ENCODE results near the gene UTS2R.
"Not testable (repeated sequence)": the region's sequence is repeated elsewhere in the genome, so short reads cannot be mapped to it uniquely, and the experiment has no call there.

Gene UTS2R

DNA sequence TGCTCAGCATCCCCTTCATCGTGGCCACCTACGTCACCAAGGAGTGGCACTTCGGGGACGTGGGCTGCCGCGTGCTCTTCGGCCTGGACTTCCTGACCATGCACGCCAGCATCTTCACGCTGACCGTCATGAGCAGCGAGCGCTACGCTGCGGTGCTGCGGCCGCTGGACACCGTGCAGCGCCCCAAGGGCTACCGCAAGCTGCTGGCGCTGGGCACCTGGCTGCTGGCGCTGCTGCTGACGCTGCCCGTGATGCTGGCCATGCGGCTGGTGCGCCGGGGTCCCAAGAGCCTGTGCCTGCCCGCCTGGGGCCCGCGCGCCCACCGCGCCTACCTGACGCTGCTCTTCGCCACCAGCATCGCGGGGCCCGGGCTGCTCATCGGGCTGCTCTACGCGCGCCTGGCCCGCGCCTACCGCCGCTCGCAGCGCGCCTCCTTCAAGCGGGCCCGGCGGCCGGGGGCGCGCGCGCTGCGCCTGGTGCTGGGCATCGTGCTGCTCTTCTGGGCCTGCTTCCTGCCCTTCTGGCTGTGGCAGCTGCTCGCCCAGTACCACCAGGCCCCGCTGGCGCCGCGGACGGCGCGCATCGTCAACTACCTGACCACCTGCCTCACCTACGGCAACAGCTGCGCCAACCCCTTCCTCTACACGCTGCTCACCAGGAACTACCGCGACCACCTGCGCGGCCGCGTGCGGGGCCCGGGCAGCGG is 3.2 kb downstream of the UTS2R start:
- Histone ChIP-seq H3K14ac (ENCODE audit: low read length) (peak overlapping the region; percentile 71), H3K4me1 (ENCODE audit: control insufficient read depth in 2 of 2, insufficient read depth in 1 of 2, low read depth in 1 of 2, low read length in 2 of 2) (peaks cover 10 to 16% of the 10 kb centered on the region in 2 donors), H2BK120ac (ENCODE audit: low read depth, low read length) (no peak overlapping the region), H3K9me3 (replicated peaks in 1 of 2; ENCODE audit: control insufficient read depth in 2 of 2, insufficient read depth in 1 of 2, low read depth in 1 of 2, low read length in 2 of 2) (peaks cover 0 to 5% of the 10 kb centered on the region in 2 donors), H3K4ac (ENCODE audit: low read length) (no peak overlapping the region), H3K18ac (ENCODE audit: low read length) (peak overlapping the region; percentile 57), H2BK5ac (ENCODE audit: low read length) (no peak overlapping the region), H2AK5ac (ENCODE audit: low read depth, low read length) (peak overlapping the region; percentile 99), H3K4me3 (ENCODE audit: low read length in 2 of 2) (no peak overlapping the region), H3K36me3 (replicated peaks in 1 of 2; ENCODE audit: control insufficient read depth in 2 of 2, insufficient read depth in 2 of 2, low read length in 2 of 2) (no peaks in the 10 kb centered on the region), H3K4me2 (ENCODE audit: insufficient read depth, low read length, poor library complexity, severe bottlenecking) (no peak overlapping the region), H3K27me3 (ENCODE audit: control insufficient read depth in 3 of 3, insufficient read depth in 3 of 3, low read depth in 1 of 3, low read length in 3 of 3) (peaks cover 6 to 39% (median 32%) of the 10 kb centered on the region in 3 experiments), H2BK12ac (ENCODE audit: low read length) (peak overlapping the region; percentile 84), H4K91ac (ENCODE audit: low read depth, low read length, poor library complexity) (no peak overlapping the region), H3K9ac (ENCODE audit: low read depth, low read length, poor library complexity) (no peak overlapping the region), H2BK15ac (ENCODE audit: low read length) (peak overlapping the region; percentile 98), H3K79me1 (ENCODE audit: low read depth, low read length) (peaks cover 8% of the 10 kb centered on the region), H3K27ac (replicated peaks; ENCODE audit: low read length) (no peak overlapping the region), H2AFZ (ENCODE audit: low read length) (no peak overlapping the region), H3K23ac (ENCODE audit: low read depth, low read length, poor library complexity) (peak overlapping the region; percentile 91), H4K8ac (ENCODE audit: low read depth, low read length) (no peak overlapping the region)
- DNase-seq (ENCODE audit: low spot score): no peak
- no CpG with 5 or more reads among the region's 79 CpGs for WGBS, 2 donors (ENCODE audit: extremely low coverage in 2 of 2, insufficient read length in 2 of 2, insufficient replicate concordance in 1 of 2)

DNA sequence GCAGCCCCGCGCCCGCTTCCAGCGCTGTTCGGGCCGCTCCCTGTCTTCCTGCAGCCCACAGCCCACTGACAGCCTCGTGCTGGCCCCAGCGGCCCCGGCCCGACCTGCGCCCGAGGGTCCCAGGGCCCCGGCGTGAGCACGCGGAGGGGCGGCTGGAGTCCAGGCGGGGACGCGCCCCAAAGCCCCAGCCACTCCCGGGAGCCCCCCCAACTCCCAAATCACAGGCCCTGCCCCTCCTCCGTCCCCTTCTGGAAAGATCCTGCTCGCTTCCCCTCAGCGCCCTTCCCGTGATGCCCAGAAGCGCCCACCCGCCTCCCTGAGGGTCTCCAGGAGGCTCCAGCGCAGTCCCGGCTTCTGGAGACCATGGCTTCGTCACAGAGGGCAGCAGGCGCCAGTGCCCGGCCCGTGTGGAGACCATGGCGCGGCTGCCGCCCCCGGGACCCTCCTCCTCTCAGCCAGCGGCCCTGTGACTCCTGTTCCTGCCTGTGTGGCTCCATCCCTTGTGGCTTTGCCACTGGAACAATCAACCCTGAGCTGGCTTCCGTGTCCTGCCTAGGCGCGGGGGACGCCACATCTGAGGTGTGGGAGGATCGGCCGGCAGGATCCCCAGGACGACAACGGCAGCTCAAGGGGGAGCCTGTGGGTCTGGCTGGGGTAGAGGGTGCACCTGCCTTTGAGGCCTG is 3.9 kb downstream of the UTS2R start:
- no peak for DNase-seq (ENCODE audit: low spot score)
- H3K9me3 ChIP-seq (replicated peaks in 1 of 2; ENCODE audit: control insufficient read depth in 2 of 2, insufficient read depth in 1 of 2, low read depth in 1 of 2, low read length in 2 of 2): peaks cover 0 to 5% of the 10 kb centered on the region in 2 donors
- peak overlapping the region; percentile 30 for H4K91ac ChIP-seq (ENCODE audit: low read depth, low read length, poor library complexity)
- no peak overlapping the region for H3K27ac ChIP-seq (replicated peaks; ENCODE audit: low read length)
- no peak overlapping the region for H2BK120ac ChIP-seq (ENCODE audit: low read depth, low read length)
- H3K4me3 ChIP-seq (ENCODE audit: low read length in 2 of 2): no peak overlapping the region
- peaks cover 6 to 36% (median 27%) of the 10 kb centered on the region in 3 experiments for H3K27me3 ChIP-seq (ENCODE audit: control insufficient read depth in 3 of 3, insufficient read depth in 3 of 3, low read depth in 1 of 3, low read length in 3 of 3)
- H3K18ac ChIP-seq (ENCODE audit: low read length): peak overlapping the region; percentile 74
- peak overlapping the region; percentile 66 for H3K4ac ChIP-seq (ENCODE audit: low read length)
- H3K79me1 ChIP-seq (ENCODE audit: low read depth, low read length): peaks cover 8% of the 10 kb centered on the region
- H2BK5ac ChIP-seq (ENCODE audit: low read length): no peak overlapping the region
- no peak overlapping the region for H3K4me2 ChIP-seq (ENCODE audit: insufficient read depth, low read length, poor library complexity, severe bottlenecking)
- H4K8ac ChIP-seq (ENCODE audit: low read depth, low read length): no peak overlapping the region
- no peak overlapping the region for H3K9ac ChIP-seq (ENCODE audit: low read depth, low read length, poor library complexity)
- H2BK15ac ChIP-seq (ENCODE audit: low read length): peak overlapping the region; percentile 98
- WGBS, 2 donors (ENCODE audit: extremely low coverage in 2 of 2, insufficient read length in 2 of 2, insufficient replicate concordance in 1 of 2): no CpG with 5 or more reads among the region's 46 CpGs
- H3K4me1 ChIP-seq (ENCODE audit: control insufficient read depth in 2 of 2, insufficient read depth in 1 of 2, low read depth in 1 of 2, low read length in 2 of 2): peaks cover 10 to 16% of the 10 kb centered on the region in 2 donors
- peak overlapping the region; percentile 38 for H3K14ac ChIP-seq (ENCODE audit: low read length)
- peak overlapping the region; percentile 99 for H2AK5ac ChIP-seq (ENCODE audit: low read depth, low read length)
- peak overlapping the region; percentile 98 for H2BK12ac ChIP-seq (ENCODE audit: low read length)
- no peaks in the 10 kb centered on the region for H3K36me3 ChIP-seq (replicated peaks in 1 of 2; ENCODE audit: control insufficient read depth in 2 of 2, insufficient read depth in 2 of 2, low read length in 2 of 2)
- no peak overlapping the region for H2AFZ ChIP-seq (ENCODE audit: low read length)
- H3K23ac ChIP-seq (ENCODE audit: low read depth, low read length, poor library complexity): peak overlapping the region; percentile 65

DNA sequence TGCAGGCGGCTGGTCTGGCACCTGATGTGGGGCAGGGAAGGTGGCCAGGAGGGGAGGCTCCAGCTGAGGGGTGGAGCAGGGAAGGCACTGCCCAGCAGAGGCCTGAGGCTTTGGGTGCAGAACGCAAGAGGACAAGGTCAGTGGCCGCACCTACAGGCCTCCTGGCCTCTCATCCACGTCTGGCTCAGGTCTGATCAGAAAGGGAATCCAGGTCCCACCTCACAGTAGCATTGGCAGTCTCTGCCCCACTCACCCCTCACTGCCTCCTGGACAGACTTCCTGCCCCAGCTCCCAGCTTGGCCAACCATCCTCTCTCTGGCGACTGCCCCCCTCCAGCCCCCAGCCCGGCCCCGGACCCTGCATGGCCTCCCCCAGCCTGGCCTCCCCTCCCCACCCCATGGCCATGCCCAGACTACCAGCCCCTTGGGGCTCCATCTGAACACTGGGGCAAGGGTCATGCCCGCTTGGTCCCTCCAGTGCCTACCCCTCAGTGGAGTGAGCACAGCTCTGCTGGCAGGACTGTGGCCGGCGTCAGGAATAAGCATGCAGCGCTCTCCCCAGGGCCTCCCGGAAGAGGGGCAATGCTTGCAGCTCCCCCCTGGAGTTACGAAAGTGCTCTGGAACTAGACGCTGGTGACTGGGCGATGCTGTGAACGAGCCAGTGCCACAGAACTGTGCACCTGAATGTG is 4.6 kb downstream of the UTS2R start:
- Histone ChIP-seq H2BK120ac (ENCODE audit: low read depth, low read length) (no peak overlapping the region), H3K27ac (replicated peaks; ENCODE audit: low read length) (no peak overlapping the region), H3K14ac (ENCODE audit: low read length) (no peak overlapping the region), H4K91ac (ENCODE audit: low read depth, low read length, poor library complexity) (no peak overlapping the region), H3K27me3 (ENCODE audit: control insufficient read depth in 3 of 3, insufficient read depth in 3 of 3, low read depth in 1 of 3, low read length in 3 of 3) (peaks cover 3 to 30% (median 20%) of the 10 kb centered on the region in 3 experiments), H2BK15ac (ENCODE audit: low read length) (peak overlapping the region; percentile 92), H4K8ac (ENCODE audit: low read depth, low read length) (no peak overlapping the region), H2AK5ac (ENCODE audit: low read depth, low read length) (peak overlapping the region; percentile 99), H3K4me2 (ENCODE audit: insufficient read depth, low read length, poor library complexity, severe bottlenecking) (no peak overlapping the region), H3K4ac (ENCODE audit: low read length) (peak overlapping the region; percentile 66), H3K4me3 (ENCODE audit: low read length in 2 of 2) (no peak overlapping the region), H3K18ac (ENCODE audit: low read length) (peak overlapping the region; percentile 74), H3K9ac (ENCODE audit: low read depth, low read length, poor library complexity) (no peak overlapping the region), H3K36me3 (replicated peaks in 1 of 2; ENCODE audit: control insufficient read depth in 2 of 2, insufficient read depth in 2 of 2, low read length in 2 of 2) (no peaks in the 10 kb centered on the region), H3K23ac (ENCODE audit: low read depth, low read length, poor library complexity) (peak overlapping the region; percentile 65), H3K4me1 (ENCODE audit: control insufficient read depth in 2 of 2, insufficient read depth in 1 of 2, low read depth in 1 of 2, low read length in 2 of 2) (peaks cover 10 to 16% of the 10 kb centered on the region in 2 donors), H2BK5ac (ENCODE audit: low read length) (no peak overlapping the region), H2BK12ac (ENCODE audit: low read length) (peak overlapping the region; percentile 98), H2AFZ (ENCODE audit: low read length) (no peak overlapping the region), H3K79me1 (ENCODE audit: low read depth, low read length) (peaks cover 7% of the 10 kb centered on the region), H3K9me3 (replicated peaks in 1 of 2; ENCODE audit: control insufficient read depth in 2 of 2, insufficient read depth in 1 of 2, low read depth in 1 of 2, low read length in 2 of 2) (peaks cover 0 to 5% of the 10 kb centered on the region in 2 donors)
- no CpG with 5 or more reads among the region's 16 CpGs for WGBS, 2 donors (ENCODE audit: extremely low coverage in 2 of 2, insufficient read length in 2 of 2, insufficient replicate concordance in 1 of 2)
- DNase-seq (ENCODE audit: low spot score): no peak

DNA sequence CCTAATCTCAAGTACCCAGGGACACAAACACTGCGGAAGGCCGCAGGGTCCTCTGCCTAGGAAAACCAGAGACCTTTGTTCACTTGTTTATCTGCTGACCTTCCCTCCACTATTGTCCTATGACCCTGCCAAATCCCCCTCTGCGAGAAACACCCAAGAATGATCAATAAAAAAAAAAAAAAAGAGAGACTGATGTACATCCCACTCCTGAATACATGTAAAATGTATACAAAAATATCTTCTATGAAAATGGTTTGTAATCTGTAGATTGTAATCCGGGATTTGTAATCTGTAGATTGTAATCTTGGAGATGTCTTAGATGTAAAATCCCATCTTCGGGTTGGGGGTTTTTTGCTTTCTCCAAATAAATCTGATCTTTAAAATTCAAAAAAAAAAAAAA is 5.7 kb downstream of the UTS2R start:
- H2BK15ac ChIP-seq (ENCODE audit: low read length); H3K4me2 ChIP-seq (ENCODE audit: insufficient read depth, low read length, poor library complexity, severe bottlenecking); H2BK120ac ChIP-seq (ENCODE audit: low read depth, low read length); H3K79me1 ChIP-seq (ENCODE audit: low read depth, low read length); H3K23ac ChIP-seq (ENCODE audit: low read depth, low read length, poor library complexity); H4K8ac ChIP-seq (ENCODE audit: low read depth, low read length); H3K9ac ChIP-seq (ENCODE audit: low read depth, low read length, poor library complexity); H3K4me1 ChIP-seq (ENCODE audit: control insufficient read depth in 2 of 2, insufficient read depth in 1 of 2, low read depth in 1 of 2, low read length in 2 of 2); H2AK5ac ChIP-seq (ENCODE audit: low read depth, low read length); H3K18ac ChIP-seq (ENCODE audit: low read length); H3K9me3 ChIP-seq (replicated peaks in 1 of 2; ENCODE audit: control insufficient read depth in 2 of 2, insufficient read depth in 1 of 2, low read depth in 1 of 2, low read length in 2 of 2); H3K36me3 ChIP-seq (replicated peaks in 1 of 2; ENCODE audit: control insufficient read depth in 2 of 2, insufficient read depth in 2 of 2, low read length in 2 of 2); H3K14ac ChIP-seq (ENCODE audit: low read length); H3K27ac ChIP-seq (replicated peaks; ENCODE audit: low read length); H4K91ac ChIP-seq (ENCODE audit: low read depth, low read length, poor library complexity); H2BK12ac ChIP-seq (ENCODE audit: low read length); H2AFZ ChIP-seq (ENCODE audit: low read length); H3K4ac ChIP-seq (ENCODE audit: low read length); DNase-seq (ENCODE audit: low spot score); H2BK5ac ChIP-seq (ENCODE audit: low read length); H3K4me3 ChIP-seq (ENCODE audit: low read length in 2 of 2): not testable (repeated sequence)
- peaks cover 0 to 21% (median 12%) of the 10 kb centered on the region in 3 experiments for H3K27me3 ChIP-seq (ENCODE audit: control insufficient read depth in 3 of 3, insufficient read depth in 3 of 3, low read depth in 1 of 3, low read length in 3 of 3)
- no CpG with 5 or more reads among the region's 5 CpGs for WGBS, 2 donors (ENCODE audit: extremely low coverage in 2 of 2, insufficient read length in 2 of 2, insufficient replicate concordance in 1 of 2)

Measured in neuronal stem cell (in vitro differentiated cells).